ENCODE measurements around the gene CREBRF. TPM values are rescaled to one million over a fixed set of nuclear protein-coding genes. Genes with fewer than 3 reads are reported as not detected.
A peak's percentile ranks its signal among the peaks of the same experiment; 100 is the strongest.

The CREBRF gene
- total RNA-seq, 1 donor from 2014 or later, result 17.8 TPM

DNA sequence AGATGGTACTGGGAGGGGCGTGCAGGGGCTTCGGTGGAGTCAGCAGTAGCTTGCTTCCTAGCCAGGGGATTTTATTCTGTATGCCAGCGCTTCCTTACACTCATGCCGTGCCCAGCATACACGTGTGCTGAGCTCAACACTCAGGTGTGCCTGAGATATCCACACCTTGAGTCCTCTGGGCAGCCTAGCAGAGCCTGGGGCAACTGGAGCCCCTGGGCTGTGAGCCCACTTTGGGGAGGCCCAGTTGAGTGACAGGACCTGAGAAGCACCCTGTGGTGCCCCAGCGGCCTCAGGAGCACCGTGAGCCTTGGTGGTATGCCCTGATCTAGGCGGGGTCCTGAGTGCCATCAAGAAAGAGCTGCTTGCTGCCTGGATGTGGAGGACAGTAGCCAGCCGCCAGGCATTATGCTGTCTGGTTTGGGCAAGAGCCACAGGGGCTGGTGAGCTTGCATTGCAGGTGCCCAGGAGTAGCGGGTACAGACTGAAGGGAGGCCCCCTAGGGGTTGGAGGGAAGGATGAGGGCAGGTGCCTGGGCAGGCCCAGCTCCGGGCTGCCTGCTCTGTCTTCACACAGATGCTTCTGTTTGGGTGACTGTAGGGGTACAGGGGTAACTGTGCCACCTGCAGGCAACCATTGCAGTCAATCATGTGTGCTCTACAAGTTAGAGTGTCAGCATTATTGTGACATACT is 131.0 kb downstream of the CREBRF start:
- no peak for DNase-seq (ENCODE audit: low spot score, unreplicated experiment)
- peaks cover 8% of the 10 kb centered on the region for H3K27me3 Mint-ChIP-seq
- TF ChIP-seq CTCF (IDR thresholded peaks at IDR 0.05; ENCODE audit: unreplicated experiment), result peak; percentile 7
- no peaks in the 10 kb centered on the region for H3K4me1 Mint-ChIP-seq (ENCODE audit: low read depth)
- no peaks in the 10 kb centered on the region for H3K9me3 Mint-ChIP-seq (ENCODE audit: low read depth)
- no peaks in the 10 kb centered on the region for H3K36me3 Mint-ChIP-seq (ENCODE audit: insufficient read depth)
- no peak overlapping the region for H3K4me3 Mint-ChIP-seq (ENCODE audit: low read depth)
- no peak overlapping the region for H3K27ac Mint-ChIP-seq

DNA sequence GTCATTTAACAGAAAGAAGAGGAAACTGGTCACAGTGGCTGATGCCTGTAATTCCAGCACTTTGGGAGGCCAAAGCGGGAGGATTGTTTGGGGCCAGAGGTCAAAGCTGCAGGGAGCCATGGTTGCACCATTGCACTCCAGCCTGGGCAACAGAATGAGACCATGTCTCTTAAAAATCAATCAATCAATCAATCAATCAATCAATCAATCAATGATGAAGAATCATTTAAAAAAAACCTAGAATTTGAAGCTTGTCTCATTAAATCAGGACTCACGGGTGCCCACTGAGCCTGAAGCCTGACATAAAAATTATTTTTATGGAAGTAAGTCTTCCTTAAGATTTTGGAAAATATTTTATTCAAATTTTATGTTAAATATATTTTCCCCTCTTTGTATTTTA is 132.1 kb downstream of the CREBRF start:
- no peaks in the 10 kb centered on the region for H3K9me3 Mint-ChIP-seq (ENCODE audit: low read depth)
- DNase-seq (ENCODE audit: low spot score, unreplicated experiment), result no peak
- peaks cover 8% of the 10 kb centered on the region for H3K27me3 Mint-ChIP-seq
- H3K36me3 Mint-ChIP-seq (ENCODE audit: insufficient read depth), result no peaks in the 10 kb centered on the region
- no peak overlapping the region for H3K4me3 Mint-ChIP-seq (ENCODE audit: low read depth)
- no peaks in the 10 kb centered on the region for H3K4me1 Mint-ChIP-seq (ENCODE audit: low read depth)
- no peak overlapping the region for H3K27ac Mint-ChIP-seq
- no peak for TF ChIP-seq CTCF (IDR thresholded peaks at IDR 0.05; ENCODE audit: unreplicated experiment)

Other genes starting within 250 kb of the CREBRF start
- gene ERGIC1, start 222.1 kb upstream of the CREBRF start, total RNA-seq, result 150 and 158 TPM in 2 replicates
- 36.1 and 38.4 TPM in 2 replicates for gene RPL26L1, start 96.9 kb upstream of the CREBRF start, total RNA-seq
- gene ATP6V0E1, start 72.6 kb upstream of the CREBRF start, total RNA-seq, result 137 and 142 TPM in 2 replicates
- 6.1 and 6.6 TPM in 2 replicates for gene BNIP1, start 88.2 kb downstream of the CREBRF start, total RNA-seq
- 0.34 and 0.58 TPM in 2 replicates for gene NKX2-5, start 178.9 kb downstream of the CREBRF start, total RNA-seq